Endothelial cell of umbilical vein (primary cell): ENCODE data around the gene MTA1.

Experiments used
- CTCF ChIP-seq, 2 donors: IDR thresholded peaks; 1 replicate in 1 of 2; 2 replicates in 1 of 2; pipeline ENCODE4 v1.5.1; 2011; ENCODE audit warnings: low read length in 2 of 2, mild to moderate bottlenecking in 2 of 2, moderate library complexity in 2 of 2, control low read depth in 1 of 2, inconsistent platforms in 1 of 2, low read depth in 1 of 2; ENCODE audit not compliant: insufficient read depth in 1 of 2; ENCODE audit errors: extremely low read depth in 1 of 2
- EZH2 ChIP-seq: IDR thresholded peaks from 2 replicates; pipeline ENCODE4 v1.6.1; 2012; ENCODE audit warnings: borderline replicate concordance, low read depth, mild to moderate bottlenecking, moderate library complexity, low read length, inconsistent platforms; ENCODE audit not compliant: severe bottlenecking
- POLR2AphosphoS5 ChIP-seq: IDR thresholded peaks from 2 replicates; pipeline ENCODE4 v1.6.1; 2012; ENCODE audit warnings: low read depth, mild to moderate bottlenecking, control low read depth, low read length, moderate library complexity; ENCODE audit not compliant: insufficient read depth

- TF ChIP-seq POLR2AphosphoS5 = no peak
- no peak for TF ChIP-seq CTCF (IDR thresholded peaks at IDR 0.05; ENCODE audit: extremely low read depth in 1 of 2, insufficient read depth in 1 of 2, low read depth in 1 of 2, low read length in 2 of 2)
- no peak for TF ChIP-seq EZH2
Measured at GRCh38 chr14:105493921-105494605, 74.4 kb downstream of the MTA1 start.
